ENCODE measurements around the gene GUK1.

The GUK1 gene

GRCh38 chr1:228165372-228166169 lies 25.5 kb downstream of the GUK1 start, which contains the start of gene IBA57:
TSS of gene IBA57 (plus strand) at chr1:228165804. CDS start at chr1:228165817, 13 bp downstream.
- DNase-seq (ENCODE audit: low read depth): peak; percentile 93
- TF ChIP-seq CTCF (conservative IDR thresholded peaks at IDR 0.05; ENCODE audit: low read depth, low read length): peak; percentile 78
- H3K4me3 ChIP-seq (ENCODE audit: low read length): peak within 1 kb of the TSS; percentile 76

- peak; percentile 41 for TF ChIP-seq CTCF (conservative IDR thresholded peaks at IDR 0.05; ENCODE audit: low read depth, low read length)
- DNase-seq (ENCODE audit: low read depth): no peak
- peak overlapping the region; percentile 76 for H3K4me3 ChIP-seq (ENCODE audit: low read length)
These were observed 26.3 kb downstream of the GUK1 start for GRCh38 chr1:228166170-228166936.

- H3K4me3 ChIP-seq (ENCODE audit: low read length): no peak overlapping the region
- no peak for TF ChIP-seq CTCF (conservative IDR thresholded peaks at IDR 0.05; ENCODE audit: low read depth, low read length)
- DNase-seq (ENCODE audit: low read depth): no peak
These were observed 28.6 kb downstream of the GUK1 start for GRCh38 chr1:228168563-228169270.

GRCh38 chr1:228169345-228169744 lies 29.3 kb downstream of the GUK1 start:
- H3K4me3 ChIP-seq (ENCODE audit: low read length): no peak overlapping the region
- DNase-seq (ENCODE audit: low read depth): no peak
- TF ChIP-seq CTCF (conservative IDR thresholded peaks at IDR 0.05; ENCODE audit: low read depth, low read length): no peak

- no peak for TF ChIP-seq CTCF (conservative IDR thresholded peaks at IDR 0.05; ENCODE audit: low read depth, low read length)
- DNase-seq (ENCODE audit: low read depth): no peak
- H3K4me3 ChIP-seq (ENCODE audit: low read length): no peak overlapping the region
These were observed 30.6 kb downstream of the GUK1 start for GRCh38 chr1:228170666-228171065.

- no peak for DNase-seq (ENCODE audit: low read depth)
- H3K4me3 ChIP-seq (ENCODE audit: low read length): no peak overlapping the region
- no peak for TF ChIP-seq CTCF (conservative IDR thresholded peaks at IDR 0.05; ENCODE audit: low read depth, low read length)
These were observed 31.3 kb downstream of the GUK1 start for GRCh38 chr1:228171221-228171891.

Measured in retinal pigment epithelial cell (primary cell).